Mesothelial cell of epicardium (in vitro differentiated cells): ENCODE results near the gene TEX29. TPM values are rescaled to one million over a fixed set of nuclear protein-coding genes. Genes with fewer than 3 reads are reported as not detected.

Experiments
- DNase-seq, 2 experiments: peaks; one replicate each; pipeline ENCODE4 v3.0.0; 2021; ENCODE audit warnings: low spot score in 2 of 2; ENCODE audit not compliant: unreplicated experiment in 2 of 2
- H3K27ac Mint-ChIP-seq: 2 replicates; pipeline ENCODE4 v1.8.0; 2021; ENCODE audit warnings: mixed read lengths
- H3K27me3 Mint-ChIP-seq: 2 replicates; pipeline ENCODE4 v1.8.0; 2021; ENCODE audit warnings: low read depth, mixed read lengths
- H3K36me3 Mint-ChIP-seq: 2 replicates; pipeline ENCODE4 v1.8.0; 2021; ENCODE audit warnings: mixed read lengths
- H3K4me1 Mint-ChIP-seq: 2 replicates; pipeline ENCODE4 v1.8.0; 2021; ENCODE audit warnings: mixed read lengths
- H3K4me3 Mint-ChIP-seq: 2 replicates; pipeline ENCODE4 v1.8.0; 2021; ENCODE audit warnings: mild to moderate bottlenecking, moderate library complexity, mixed read lengths
- H3K9me3 Mint-ChIP-seq: 2 replicates; pipeline ENCODE4 v1.8.0; 2021; ENCODE audit warnings: mixed read lengths
- total RNA-seq: library from RNA; stranded (reverse); gene quantifications from 3 replicates; pipeline ENCODE4 v1.2.1, GENCODE V29; 2021
- TF ChIP-seq, protein P1 (sequence below): fragments of 200-600 bp; sonication (generic); IDR thresholded peaks from one replicate; pipeline ENCODE4 v1.5.0; 2021; ENCODE audit warnings: antibody characterized with exemption; ENCODE audit not compliant: unreplicated experiment

The TEX29 gene
- total RNA-seq, 1 donor from 2014 or later: 0.45 TPM

DNA sequence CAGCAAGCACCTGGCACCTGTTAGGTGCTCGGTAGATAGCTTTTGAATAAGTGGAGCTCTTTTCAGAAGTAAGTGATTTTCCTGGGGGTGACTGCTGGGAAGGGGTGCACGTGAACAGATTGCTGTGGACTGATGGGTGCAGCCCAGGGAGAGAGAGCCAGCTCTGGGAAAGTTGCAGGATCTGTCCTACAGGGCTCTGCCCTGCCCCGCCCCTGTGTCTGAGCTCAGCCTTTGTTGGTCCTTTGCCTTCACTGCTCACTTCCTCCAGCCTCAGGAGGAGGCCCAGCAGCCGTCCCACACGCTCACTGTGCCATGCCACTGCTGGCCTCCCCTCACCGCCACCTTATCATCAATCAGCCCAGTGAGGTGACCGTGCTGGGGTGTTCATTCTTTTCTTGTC is 33.7 kb upstream of the TEX29 start:
- no peaks in the 10 kb centered on the region for H3K27me3 Mint-ChIP-seq
- H3K4me3 Mint-ChIP-seq: no peak overlapping the region
- no peak overlapping the region for H3K27ac Mint-ChIP-seq
- H3K36me3 Mint-ChIP-seq: peaks cover 35% of the 10 kb centered on the region
- DNase-seq: no peak
- H3K9me3 Mint-ChIP-seq: no peaks in the 10 kb centered on the region
- TF ChIP-seq, protein P1, sequence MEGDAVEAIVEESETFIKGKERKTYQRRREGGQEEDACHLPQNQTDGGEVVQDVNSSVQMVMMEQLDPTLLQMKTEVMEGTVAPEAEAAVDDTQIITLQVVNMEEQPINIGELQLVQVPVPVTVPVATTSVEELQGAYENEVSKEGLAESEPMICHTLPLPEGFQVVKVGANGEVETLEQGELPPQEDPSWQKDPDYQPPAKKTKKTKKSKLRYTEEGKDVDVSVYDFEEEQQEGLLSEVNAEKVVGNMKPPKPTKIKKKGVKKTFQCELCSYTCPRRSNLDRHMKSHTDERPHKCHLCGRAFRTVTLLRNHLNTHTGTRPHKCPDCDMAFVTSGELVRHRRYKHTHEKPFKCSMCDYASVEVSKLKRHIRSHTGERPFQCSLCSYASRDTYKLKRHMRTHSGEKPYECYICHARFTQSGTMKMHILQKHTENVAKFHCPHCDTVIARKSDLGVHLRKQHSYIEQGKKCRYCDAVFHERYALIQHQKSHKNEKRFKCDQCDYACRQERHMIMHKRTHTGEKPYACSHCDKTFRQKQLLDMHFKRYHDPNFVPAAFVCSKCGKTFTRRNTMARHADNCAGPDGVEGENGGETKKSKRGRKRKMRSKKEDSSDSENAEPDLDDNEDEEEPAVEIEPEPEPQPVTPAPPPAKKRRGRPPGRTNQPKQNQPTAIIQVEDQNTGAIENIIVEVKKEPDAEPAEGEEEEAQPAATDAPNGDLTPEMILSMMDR: no peak
- peaks cover 7% of the 10 kb centered on the region for H3K4me1 Mint-ChIP-seq

- Mint-ChIP-seq H3K27me3 (no peaks in the 10 kb centered on the region), H3K36me3 (peaks cover 40% of the 10 kb centered on the region), H3K27ac (no peak overlapping the region), H3K9me3 (no peaks in the 10 kb centered on the region), H3K4me3 (no peak overlapping the region), H3K4me1 (peaks cover 3% of the 10 kb centered on the region)
- TF ChIP-seq, protein P1: no peak
- no peak for DNase-seq
Observed at GRCh38 chr13:111287201-111287600, 33.2 kb upstream of the TEX29 start.

DNA sequence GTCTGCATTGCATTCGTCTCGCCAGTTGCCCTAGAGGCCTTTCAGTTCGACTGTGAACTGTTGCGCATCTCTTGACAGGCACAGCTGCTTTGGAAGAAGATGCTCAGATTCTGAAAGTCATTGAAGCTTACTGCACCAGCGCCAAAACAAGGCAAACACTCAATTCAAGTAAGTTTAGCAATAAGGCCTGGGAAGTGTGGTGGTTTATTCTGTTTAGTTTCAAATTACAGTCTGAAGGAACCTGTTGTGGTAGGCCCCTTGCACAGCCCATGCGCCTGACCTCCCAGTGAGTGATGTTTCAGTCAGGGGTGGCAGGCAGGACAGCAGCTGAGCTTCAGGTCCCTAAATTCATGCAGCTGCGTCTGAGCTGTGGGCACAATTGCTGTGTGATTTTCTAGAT is 32.2 kb upstream of the TEX29 start:
- Mint-ChIP-seq H3K4me3 (no peak overlapping the region), H3K27me3 (no peaks in the 10 kb centered on the region), H3K4me1 (no peaks in the 10 kb centered on the region), H3K27ac (no peak overlapping the region), H3K9me3 (no peaks in the 10 kb centered on the region), H3K36me3 (peaks cover 43% of the 10 kb centered on the region)
- TF ChIP-seq, protein P1: no peak
- DNase-seq: no peak

DNA sequence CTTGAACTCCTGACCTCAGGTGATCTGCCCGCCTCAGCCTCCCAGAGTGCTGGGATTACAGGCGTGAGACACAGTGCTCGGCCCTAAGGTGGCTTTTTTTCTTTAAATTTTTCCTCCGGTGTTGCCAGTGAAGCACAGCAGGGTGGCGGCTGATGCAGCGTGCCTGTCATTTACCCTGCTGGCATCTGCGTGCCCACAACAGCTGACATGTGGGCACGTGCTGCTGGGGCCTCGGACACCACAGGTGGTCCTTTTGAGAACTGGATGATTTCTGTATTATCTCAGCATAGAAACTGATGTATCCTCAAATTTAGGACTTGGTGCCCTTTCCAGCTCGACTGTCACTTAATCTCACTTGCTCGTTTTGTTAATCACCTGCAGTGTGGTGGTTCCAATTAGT is 31.2 kb upstream of the TEX29 start:
- no peak for DNase-seq
- peaks cover 35% of the 10 kb centered on the region for H3K36me3 Mint-ChIP-seq
- H3K4me1 Mint-ChIP-seq: no peaks in the 10 kb centered on the region
- no peaks in the 10 kb centered on the region for H3K27me3 Mint-ChIP-seq
- no peak overlapping the region for H3K27ac Mint-ChIP-seq
- no peaks in the 10 kb centered on the region for H3K9me3 Mint-ChIP-seq
- TF ChIP-seq, protein P1: no peak
- H3K4me3 Mint-ChIP-seq: no peak overlapping the region

- Mint-ChIP-seq H3K4me1 (no peaks in the 10 kb centered on the region), H3K36me3 (peaks cover 33% of the 10 kb centered on the region), H3K9me3 (no peaks in the 10 kb centered on the region), H3K27me3 (no peaks in the 10 kb centered on the region), H3K27ac (no peak overlapping the region), H3K4me3 (no peak overlapping the region)
- DNase-seq: no peak
- TF ChIP-seq, protein P1: no peak
Observed at GRCh38 chr13:111291908-111292307, 28.5 kb upstream of the TEX29 start.
